ENCODE data around the gene GLUL. TPM values are rescaled to one million over a fixed set of nuclear protein-coding genes. Genes with fewer than 3 reads are reported as not detected.
A peak's percentile ranks its signal among the peaks of the same experiment; 100 is the strongest.

GLUL gene
- total RNA-seq, 2 experiments from 2014 or later = 18.3 to 77.4 TPM

DNA sequence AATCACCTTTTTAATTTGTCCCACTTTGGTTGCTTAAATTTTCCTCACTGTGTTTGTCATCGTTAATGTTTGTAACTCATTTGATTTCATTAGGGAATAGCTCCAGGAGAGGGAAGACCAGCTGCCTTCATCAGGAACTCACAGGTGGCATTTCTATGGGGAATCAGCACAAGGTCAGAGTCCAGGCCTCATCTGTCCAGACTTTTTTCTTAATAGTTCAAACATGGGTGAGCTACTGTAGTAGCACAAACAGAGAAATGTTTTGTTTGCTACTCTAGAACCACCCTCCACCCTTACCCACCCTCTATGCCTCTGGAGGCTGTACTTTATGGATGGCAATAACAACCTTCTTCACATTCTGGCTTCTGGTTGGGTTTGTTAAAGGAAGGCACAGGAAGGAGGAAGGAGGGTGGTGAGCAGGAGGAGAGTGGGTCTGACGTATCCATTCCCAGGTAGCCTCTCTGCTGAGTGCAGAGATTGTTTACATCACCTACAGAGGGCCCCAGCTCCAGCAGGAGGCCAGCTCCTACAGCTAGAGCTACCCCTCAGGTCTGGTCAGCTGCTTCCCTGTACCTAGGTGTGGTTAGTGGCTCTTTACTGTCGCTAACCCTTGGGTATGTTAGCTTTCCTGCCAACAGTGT lies 17.0 kb upstream of the GLUL start:
- Mint-ChIP-seq H3K4me3 (no peak overlapping the region), H3K9me3 (ENCODE audit: low read depth) (peaks cover 3% of the 10 kb centered on the region), H3K36me3 (no peaks in the 10 kb centered on the region), H3K27ac (no peak overlapping the region), H3K27me3 (peaks cover 35% of the 10 kb centered on the region), H3K4me1 (no peaks in the 10 kb centered on the region)
- ATAC-seq (no peak), DNase-seq (no peak)
- CTCF ChIA-PET = no interaction called here

DNA sequence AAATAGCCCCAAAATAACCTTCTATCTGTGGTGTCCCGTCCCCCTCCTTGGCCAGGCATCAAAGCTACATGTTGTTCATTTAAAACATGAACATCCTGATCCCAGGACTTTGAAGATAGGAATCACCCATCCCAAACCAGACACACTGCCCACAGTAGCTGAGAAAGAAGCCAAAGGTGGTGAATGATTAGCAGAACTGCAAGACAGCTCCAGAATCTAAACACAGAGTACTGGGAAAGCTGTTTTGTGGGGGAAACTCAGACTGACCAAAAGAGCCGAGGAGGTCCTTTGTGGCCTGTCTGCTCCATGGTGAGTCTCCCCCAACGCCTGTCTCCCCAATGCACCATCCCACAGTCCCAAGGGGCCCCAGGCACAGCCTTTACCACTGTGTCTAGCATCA lies 16.1 kb upstream of the GLUL start:
- CTCF ChIA-PET = interaction anchor here (1.1 kb wide), 1 partner anchor 265 kb away, joined by 3 read pairs; no protein-coding TSS in a partner anchor
- peaks cover 3% of the 10 kb centered on the region for H3K9me3 Mint-ChIP-seq (ENCODE audit: low read depth)
- no peak overlapping the region for H3K27ac Mint-ChIP-seq
- ATAC-seq (no peak), DNase-seq (no peak)
- H3K4me1 Mint-ChIP-seq = no peaks in the 10 kb centered on the region
- peaks cover 35% of the 10 kb centered on the region for H3K27me3 Mint-ChIP-seq
- H3K4me3 Mint-ChIP-seq = no peak overlapping the region
- no peaks in the 10 kb centered on the region for H3K36me3 Mint-ChIP-seq

DNA sequence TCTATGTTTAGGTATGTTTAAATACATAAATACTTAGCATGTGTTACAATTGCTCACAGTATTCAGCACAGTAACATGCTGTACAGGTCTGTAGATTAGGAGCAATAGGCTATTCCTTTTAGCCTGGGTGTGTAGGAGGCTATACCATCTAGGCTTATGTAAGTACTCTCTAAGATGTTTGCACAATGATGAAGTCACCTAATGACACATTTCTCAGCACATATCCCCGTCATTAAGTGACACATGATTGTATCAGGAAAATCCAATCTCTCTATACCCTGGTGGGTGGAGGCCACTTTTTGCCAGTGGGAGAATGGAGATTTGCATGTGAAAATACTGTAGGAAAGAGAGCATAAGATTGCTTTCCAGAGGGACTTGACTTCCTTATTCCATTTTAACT lies 14.4 kb upstream of the GLUL start:
- ATAC-seq = no peak
- Mint-ChIP-seq H3K36me3 (no peaks in the 10 kb centered on the region), H3K4me1 (no peaks in the 10 kb centered on the region), H3K9me3 (ENCODE audit: low read depth) (peaks cover 3% of the 10 kb centered on the region), H3K27ac (no peak overlapping the region), H3K27me3 (peaks cover 33% of the 10 kb centered on the region), H3K4me3 (no peak overlapping the region)
- CTCF ChIA-PET = no interaction called here
- DNase-seq = no peak

DNA sequence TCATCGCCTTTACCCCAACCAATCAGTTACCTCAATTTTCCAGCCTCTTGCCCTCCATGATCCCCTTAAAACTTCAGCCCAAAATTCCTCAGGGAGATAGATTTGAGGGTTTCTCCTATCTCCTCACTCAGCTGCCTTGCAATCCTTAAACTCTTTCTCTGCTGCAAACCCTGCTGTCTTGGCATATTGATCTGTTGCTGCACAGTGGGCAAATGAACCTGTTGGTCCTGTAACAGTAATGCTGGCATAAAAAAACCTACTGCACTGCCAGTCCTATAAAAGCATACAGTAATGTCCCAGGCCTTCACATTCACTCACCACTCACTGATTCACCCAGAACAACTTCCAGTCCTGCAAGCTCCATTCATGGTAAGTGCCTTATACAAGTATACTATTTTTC lies 14.0 kb upstream of the GLUL start:
- Mint-ChIP-seq H3K36me3 (no peaks in the 10 kb centered on the region), H3K27me3 (peaks cover 33% of the 10 kb centered on the region), H3K9me3 (ENCODE audit: low read depth) (peaks cover 3% of the 10 kb centered on the region), H3K4me1 (no peaks in the 10 kb centered on the region), H3K4me3 (no peak overlapping the region), H3K27ac (no peak overlapping the region)
- CTCF ChIA-PET = interaction anchor here (0.8 kb wide), 1 partner anchor 262 kb away, joined by 6 read pairs; no protein-coding TSS in a partner anchor
- no peak for ATAC-seq
- no peak for DNase-seq

DNA sequence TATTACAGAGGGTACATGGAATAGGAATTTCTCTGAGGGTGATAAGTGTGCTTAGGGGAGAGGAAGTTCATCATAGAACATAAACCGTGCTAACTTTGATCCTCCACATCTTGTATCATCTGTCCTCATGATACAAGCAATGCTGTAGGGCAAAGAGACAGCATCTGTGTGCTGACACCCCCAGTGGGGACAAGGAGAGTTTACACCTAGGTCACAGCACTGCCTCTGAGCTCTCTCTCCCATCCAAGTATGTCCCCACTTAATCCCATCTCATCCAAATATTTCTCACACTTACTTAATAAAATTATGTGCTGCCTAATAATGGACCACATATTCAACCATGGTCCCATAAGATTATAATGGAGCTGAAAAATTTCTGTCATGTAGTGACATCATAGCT lies 13.2 kb upstream of the GLUL start:
- CTCF ChIA-PET = interaction anchor here (0.8 to 1.0 kb wide), 2 partner anchors 8 to 262 kb away, joined by 4 to 6 read pairs; no protein-coding TSS in a partner anchor
- no peak for ATAC-seq
- Mint-ChIP-seq H3K36me3 (no peaks in the 10 kb centered on the region), H3K27ac (no peak overlapping the region), H3K27me3 (peaks cover 34% of the 10 kb centered on the region), H3K9me3 (ENCODE audit: low read depth) (peaks cover 3% of the 10 kb centered on the region), H3K4me3 (no peak overlapping the region), H3K4me1 (no peaks in the 10 kb centered on the region)
- DNase-seq = no peak

DNA sequence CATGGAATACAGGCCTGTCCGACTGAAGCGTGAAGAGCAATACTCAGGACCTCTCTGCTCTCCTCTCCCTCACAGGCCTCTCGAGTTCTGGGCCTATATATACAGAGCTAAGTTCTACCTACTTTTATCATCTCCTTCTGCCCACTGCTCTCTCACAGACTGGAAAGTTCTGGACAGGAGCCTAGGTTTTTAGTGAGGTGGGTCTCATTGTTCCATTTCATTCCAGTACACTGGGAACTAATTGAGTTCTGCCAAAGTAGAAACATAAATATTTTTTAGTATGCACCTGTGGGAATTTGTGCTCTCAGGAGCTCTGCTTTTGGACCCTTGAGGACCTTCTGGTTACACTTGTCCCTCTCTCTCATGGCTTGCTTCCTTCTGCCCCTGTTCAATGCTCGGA lies 9.0 kb upstream of the GLUL start, which contains the start of gene TEDDM1:
Gene TEDDM1, minus strand, starts transcription at position 101 of the 400 bp plus-strand sequence. CDS start 182 bp downstream, outside the sequence.
- Mint-ChIP-seq H3K4me3 (no peak within 1 kb of the TSS), H3K4me1 (peaks cover 4% of the 10 kb centered on the region), H3K27ac (no peak within 1 kb of the TSS), H3K9me3 (ENCODE audit: low read depth) (peaks cover 3% of the 10 kb centered on the region), H3K36me3 (no peaks in the 10 kb centered on the region), H3K27me3 (peaks cover 33% of the 10 kb centered on the region)
- ATAC-seq (no peak), DNase-seq (no peak)
- CTCF ChIA-PET = interaction anchor here (1.1 to 3.1 kb wide), 3 partner anchors 257 to 316 kb away, joined by 3 to 9 read pairs (median 7); no protein-coding TSS in a partner anchor

DNA sequence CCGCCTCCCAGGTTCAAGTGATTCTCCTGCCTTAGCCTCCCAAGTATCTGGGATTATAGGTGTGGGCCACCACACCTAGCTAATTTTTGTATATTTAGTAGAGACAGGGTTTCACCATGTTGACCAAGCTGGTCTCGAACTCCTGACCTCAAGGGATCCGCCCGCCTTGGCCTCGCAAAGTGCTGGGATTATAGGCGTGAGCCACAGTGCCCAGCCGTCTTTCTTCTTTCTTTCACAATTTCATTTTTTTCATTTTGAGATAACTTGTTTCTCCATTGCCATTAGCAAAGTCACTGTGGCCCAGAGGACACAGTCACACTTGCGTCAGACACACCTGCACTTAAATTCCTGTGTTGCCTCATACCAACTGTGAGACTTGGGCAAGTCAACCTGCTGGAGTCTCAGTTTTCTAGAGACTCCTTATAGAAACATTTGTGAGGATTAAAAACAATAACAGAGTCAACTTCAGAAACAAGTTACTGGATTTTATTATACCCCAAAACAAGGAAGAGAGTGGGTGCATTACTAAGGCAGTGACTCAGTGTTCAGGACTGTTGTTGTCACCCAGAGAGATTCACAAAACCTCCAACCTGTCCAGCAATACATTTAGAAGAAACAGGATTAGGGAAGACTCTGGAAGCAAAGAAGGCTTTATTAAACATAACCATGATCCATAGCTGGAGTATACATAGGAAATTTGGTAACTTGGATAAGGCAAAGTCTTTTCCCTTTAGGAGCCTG lies 6.2 kb upstream of the GLUL start:
- H3K9me3 Mint-ChIP-seq (ENCODE audit: low read depth) = no peaks in the 10 kb centered on the region
- no peak for ATAC-seq
- DNase-seq = no peak
- peaks cover 38% of the 10 kb centered on the region for H3K27me3 Mint-ChIP-seq
- H3K4me1 Mint-ChIP-seq = peaks cover 4% of the 10 kb centered on the region
- H3K4me3 Mint-ChIP-seq = no peak overlapping the region
- no peak overlapping the region for H3K27ac Mint-ChIP-seq
- CTCF ChIA-PET = interaction anchor here (0.6 to 6.4 kb wide), 8 partner anchors 11 to 317 kb away, joined by 3 to 179 read pairs (median 8); no protein-coding TSS in a partner anchor
- H3K36me3 Mint-ChIP-seq = no peaks in the 10 kb centered on the region

DNA sequence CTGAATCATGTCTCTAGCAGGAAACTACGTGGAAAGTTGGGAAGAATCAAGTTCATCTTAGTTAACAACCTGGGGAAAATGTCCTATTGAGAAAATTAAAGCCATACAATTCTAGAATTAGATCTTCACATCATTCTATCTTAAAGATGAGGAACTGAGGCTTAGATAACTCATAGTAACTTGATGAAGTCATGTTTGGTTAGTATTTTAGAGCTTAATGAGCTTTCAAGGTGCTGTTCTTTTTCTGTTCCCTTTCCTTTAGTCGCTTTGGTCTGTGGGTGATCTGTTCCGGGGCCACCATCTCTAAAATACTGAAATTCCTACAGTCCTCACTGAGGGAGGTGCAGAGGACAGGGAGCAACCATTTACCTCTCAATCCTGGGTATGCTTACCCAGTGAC lies 4.3 kb upstream of the GLUL start:
- CTCF ChIA-PET = interaction anchor here (0.8 to 6.4 kb wide), 15 partner anchors 9 to 315 kb away, joined by 3 to 179 read pairs (median 6); no protein-coding TSS in a partner anchor
- H3K9me3 Mint-ChIP-seq (ENCODE audit: low read depth) = no peaks in the 10 kb centered on the region
- peaks cover 10% of the 10 kb centered on the region for H3K4me1 Mint-ChIP-seq
- DNase-seq = no peak
- no peak overlapping the region for H3K27ac Mint-ChIP-seq
- no peak overlapping the region for H3K4me3 Mint-ChIP-seq
- no peak for ATAC-seq
- peaks cover 47% of the 10 kb centered on the region for H3K27me3 Mint-ChIP-seq
- peaks cover 3% of the 10 kb centered on the region for H3K36me3 Mint-ChIP-seq

DNA sequence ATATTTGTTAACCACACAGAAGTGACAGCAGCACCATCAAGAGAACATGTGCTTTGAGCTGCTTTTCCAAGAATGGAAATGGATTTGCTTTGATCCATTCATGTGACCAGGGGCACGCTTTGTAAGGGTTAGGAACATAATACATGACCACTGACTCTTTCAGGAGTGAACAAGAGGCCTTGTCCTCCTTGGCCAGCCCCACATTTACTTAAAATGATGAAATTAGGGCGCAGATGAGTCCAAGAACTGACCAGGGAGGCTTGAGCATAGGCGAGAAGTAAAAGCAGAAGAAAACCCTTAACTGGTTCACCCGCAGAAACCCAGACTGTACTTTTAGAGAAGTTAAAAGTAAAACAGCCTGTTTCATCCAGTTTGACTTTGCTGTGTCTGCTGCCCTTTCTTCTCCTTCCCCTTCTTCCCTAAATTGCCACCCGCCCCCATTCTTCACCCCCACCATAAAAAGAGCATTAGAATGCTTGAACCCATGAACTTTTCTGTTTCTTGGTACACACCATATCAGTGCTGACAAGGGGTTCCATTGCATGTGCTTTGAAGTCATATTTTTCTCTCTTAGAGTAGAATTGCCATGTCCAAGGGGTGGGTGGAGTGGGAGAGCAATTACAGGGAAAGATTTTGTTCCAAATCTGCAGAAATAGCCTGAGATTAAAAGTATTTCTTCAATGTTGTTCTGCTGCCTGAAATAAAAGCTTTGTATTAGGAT lies 2.6 kb upstream of the GLUL start:
- ATAC-seq = no peak
- no peaks in the 10 kb centered on the region for H3K9me3 Mint-ChIP-seq (ENCODE audit: low read depth)
- no peak for DNase-seq
- no peak overlapping the region for H3K27ac Mint-ChIP-seq
- H3K4me3 Mint-ChIP-seq = no peak overlapping the region
- H3K36me3 Mint-ChIP-seq = peaks cover 10% of the 10 kb centered on the region
- peaks cover 60% of the 10 kb centered on the region for H3K27me3 Mint-ChIP-seq
- CTCF ChIA-PET = interaction anchor here (6.4 kb wide), 1 partner anchor 251 kb away, joined by 179 read pairs; no protein-coding TSS in a partner anchor
- peaks cover 23% of the 10 kb centered on the region for H3K4me1 Mint-ChIP-seq

DNA sequence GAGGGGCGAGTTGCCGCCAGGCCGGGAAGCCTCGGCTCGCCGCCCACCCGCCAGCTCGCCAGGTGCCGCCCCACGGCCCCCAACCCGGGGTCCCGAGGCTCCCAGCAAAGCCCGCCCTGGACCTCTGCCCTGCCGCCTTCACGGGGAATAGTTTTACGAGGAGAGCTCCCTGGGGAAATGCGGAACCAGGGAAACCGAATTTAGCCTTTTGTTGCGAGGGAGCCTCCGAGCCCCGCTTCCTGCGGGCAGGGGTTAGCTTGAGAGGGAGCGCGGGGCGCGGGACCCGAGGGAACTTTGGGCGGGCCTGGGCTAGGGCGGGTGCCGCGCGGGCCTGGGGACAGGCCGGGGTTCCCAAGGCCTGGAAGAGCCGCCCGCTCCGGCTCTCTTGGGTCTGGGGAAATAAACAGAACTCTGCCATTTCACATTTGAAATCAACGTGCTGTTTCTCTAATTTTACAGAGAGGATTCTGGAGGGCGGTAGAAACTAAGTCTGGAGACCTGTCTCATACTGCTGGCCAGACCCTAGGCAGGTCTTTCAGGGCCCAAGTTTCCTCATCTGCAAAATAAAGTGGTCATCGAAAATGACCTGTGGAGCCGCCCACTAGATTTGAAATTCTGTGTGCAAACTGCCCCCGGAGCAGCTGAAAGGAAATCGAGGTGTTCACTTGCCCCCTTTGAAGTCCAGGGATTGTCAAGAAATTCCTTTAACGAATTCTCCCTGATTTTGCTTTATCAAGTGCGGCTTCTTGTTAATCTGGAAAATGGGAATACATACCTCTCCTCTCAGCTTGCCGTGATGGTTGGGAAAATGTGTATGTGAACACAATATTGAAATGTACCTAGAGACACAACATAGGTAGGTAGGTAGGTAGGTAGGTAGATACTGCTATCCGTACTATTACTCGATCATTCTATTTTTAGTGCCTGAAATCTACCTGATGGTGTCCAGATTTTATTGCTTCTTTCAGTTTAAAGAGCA lies 749 bp upstream of the GLUL start:
- peaks cover 30% of the 10 kb centered on the region for H3K4me1 Mint-ChIP-seq
- no peaks in the 10 kb centered on the region for H3K9me3 Mint-ChIP-seq (ENCODE audit: low read depth)
- DNase-seq (no peak), ATAC-seq (peak; percentile 3)
- H3K27me3 Mint-ChIP-seq = peaks cover 68% of the 10 kb centered on the region
- CTCF ChIA-PET = interaction anchor here (1.4 to 6.4 kb wide), 4 partner anchors 29 to 311 kb away, joined by 3 to 179 read pairs (median 6); no protein-coding TSS in a partner anchor
- H3K36me3 Mint-ChIP-seq = peaks cover 22% of the 10 kb centered on the region
- H3K27ac Mint-ChIP-seq = no peak overlapping the region
- H3K4me3 Mint-ChIP-seq = peak overlapping the region; percentile 80

DNA sequence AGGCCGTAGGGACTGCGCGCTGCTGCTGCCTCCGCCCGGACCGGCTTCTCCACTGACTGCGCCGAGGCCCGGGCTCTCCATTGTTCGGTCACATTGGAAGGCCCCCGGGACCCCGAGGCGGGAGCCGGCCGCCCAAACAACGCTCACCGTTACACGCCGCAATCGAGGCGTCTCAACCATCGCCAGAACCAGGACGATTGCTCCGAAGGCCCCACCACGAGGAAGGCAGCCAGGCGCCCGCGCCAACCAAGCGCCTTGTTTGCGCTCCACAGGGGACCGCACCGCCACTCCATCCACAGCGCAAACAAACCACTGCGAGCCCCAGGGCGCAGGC lies 595 bp downstream of the GLUL start:
- Mint-ChIP-seq H3K27ac (peak overlapping the region; percentile 82), H3K4me1 (peaks cover 26% of the 10 kb centered on the region), H3K27me3 (peaks cover 62% of the 10 kb centered on the region), H3K9me3 (ENCODE audit: low read depth) (no peaks in the 10 kb centered on the region), H3K36me3 (peaks cover 34% of the 10 kb centered on the region), H3K4me3 (peak overlapping the region; percentile 80)
- ATAC-seq (no peak), DNase-seq (no peak)
- CTCF ChIA-PET = interaction anchor here (2.7 kb wide), 1 partner anchor 247 kb away, joined by 18 read pairs; no protein-coding TSS in a partner anchor

DNA sequence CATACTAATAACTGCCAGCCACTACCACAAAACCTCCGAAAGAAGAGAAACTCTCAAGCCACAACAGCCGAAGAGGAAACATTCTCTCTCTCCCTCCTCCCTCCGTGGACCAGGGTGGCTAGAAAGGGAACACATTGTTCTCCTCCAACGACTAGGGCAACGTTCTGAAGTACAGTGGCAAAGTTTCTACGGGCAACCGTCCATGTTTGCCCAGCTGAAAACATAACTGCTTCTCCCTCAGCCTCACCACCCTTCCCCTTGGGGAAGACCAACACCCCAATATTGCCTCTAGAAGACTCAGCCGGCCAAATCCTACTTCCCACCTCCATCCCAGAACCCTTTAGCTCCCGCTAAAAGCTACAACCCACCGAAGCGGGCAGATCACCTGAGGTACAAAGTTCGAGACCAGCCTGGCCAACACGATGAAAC lies 2.0 kb downstream of the GLUL start:
- no peak for DNase-seq
- Mint-ChIP-seq H3K36me3 (peaks cover 43% of the 10 kb centered on the region), H3K27me3 (peaks cover 57% of the 10 kb centered on the region), H3K27ac (peak overlapping the region; percentile 1), H3K4me1 (peaks cover 26% of the 10 kb centered on the region), H3K9me3 (ENCODE audit: low read depth) (no peaks in the 10 kb centered on the region), H3K4me3 (peak overlapping the region; percentile 80)
- CTCF ChIA-PET = interaction anchor here (1.7 to 2.7 kb wide), 3 partner anchors 241 to 304 kb away, joined by 5 to 18 read pairs (median 8); no protein-coding TSS in a partner anchor
- ATAC-seq = no peak
